BLaER1 treated with 17β-estradiol and CSF1 and Interleukin-3, amounts not matched to agents 10 nM and 100 nM (cell line): Measurements from ENCODE around the gene BRSK2.

Source experiments
- H3K27ac ChIP-seq, 11 experiments: shearing (Covaris generic); formaldehyde crosslinking; 2 replicates each; pipeline ENCODE4 v1.8.1; 2022
- H3K27me3 ChIP-seq, 11 experiments: shearing (Covaris generic); formaldehyde crosslinking; 2 replicates each; pipeline ENCODE4 v1.8.1; 2022
- H3K36me3 ChIP-seq, 11 experiments: shearing (Covaris generic); formaldehyde crosslinking; 2 replicates each; pipeline ENCODE4 v1.8.1; 2022
- H3K4me1 ChIP-seq, 10 experiments: shearing (Covaris generic); formaldehyde crosslinking; 2 replicates each; pipeline ENCODE4 v1.8.1; 2022
- H3K4me2 ChIP-seq, 11 experiments: shearing (Covaris generic); formaldehyde crosslinking; 2 replicates each; pipeline ENCODE4 v1.8.1; 2022
- H3K4me3 ChIP-seq, 10 experiments: shearing (Covaris generic); formaldehyde crosslinking; 2 replicates each; pipeline ENCODE4 v1.8.1; 2022
- H3K9ac ChIP-seq, 11 experiments: shearing (Covaris generic); formaldehyde crosslinking; 2 replicates each; pipeline ENCODE4 v1.8.1; 2022
- H3K9me3 ChIP-seq, 11 experiments: shearing (Covaris generic); formaldehyde crosslinking; replicated peaks in 1 of 11; 2 replicates each; pipeline ENCODE4 v1.8.1; 2022
- H4K20me1 ChIP-seq, 11 experiments: shearing (Covaris generic); formaldehyde crosslinking; 2 replicates each; pipeline ENCODE4 v1.8.1; 2022
- Cebpa-rat ChIP-seq, 11 experiments: shearing (Covaris generic); IDR thresholded peaks; 2 replicates each; pipeline ENCODE4 v1.8.1; 2022

Gene BRSK2

GRCh38 chr11:1381793-1382425 is 7.8 kb upstream of the BRSK2 start:
- Histone ChIP-seq H3K4me1 (peaks cover 20 to 35% (median 30%) of the 10 kb centered on the region in 10 experiments), H3K9me3 (no peaks in the 10 kb centered on the region), H4K20me1 (no peaks in the 10 kb centered on the region), H3K27me3 (no peaks in the 10 kb centered on the region; a peak in 1 of 22 replicates), H3K4me2 (peak overlapping the region in 5 of 11 experiments; percentile 80 to 91 (median 86); a peak in 2 of 22 replicates), H3K4me3 (no peak overlapping the region), H3K27ac (peak overlapping the region in 1 of 11 experiments; percentile 84; a peak in 1 of 22 replicates), H3K9ac (peak overlapping the region in 3 of 11 experiments; percentile 80 to 82 (median 81); a peak in 3 of 22 replicates), H3K36me3 (no peaks in the 10 kb centered on the region)
- no peak for TF ChIP-seq Cebpa-rat (IDR thresholded peaks at IDR 0.05)

- TF ChIP-seq Cebpa-rat (IDR thresholded peaks at IDR 0.05), result no peak
- H4K20me1 ChIP-seq, result 0 out of 22 replicates have a peak, but pooled peaks cover 0 to 1% (median 0%) of the 10 kb centered on the region in 11 experiments
- no peaks in the 10 kb centered on the region for H3K36me3 ChIP-seq
- peak overlapping the region in 10 of 11 experiments; percentile 66 to 86 (median 80); a peak in 18 of 22 replicates for H3K9ac ChIP-seq
- peaks cover 0 to 4% (median 2%) of the 10 kb centered on the region in 11 experiments; a peak in 9 of 22 replicates for H3K27me3 ChIP-seq
- peak overlapping the region in 9 of 11 experiments; percentile 69 to 89 (median 84); a peak in 14 of 22 replicates for H3K27ac ChIP-seq
- no peaks in the 10 kb centered on the region for H3K9me3 ChIP-seq
- H3K4me3 ChIP-seq, result peak overlapping the region in 8 of 10 experiments; percentile 50 to 71 (median 60); a peak in 8 of 20 replicates
- H3K4me1 ChIP-seq, result peaks cover 20 to 39% (median 31%) of the 10 kb centered on the region in 10 experiments
- peak overlapping the region; percentile 76 to 99 (median 86) for H3K4me2 ChIP-seq
Measured at GRCh38 chr11:1382429-1382828, 7.3 kb upstream of the BRSK2 start.

GRCh38 chr11:1382831-1383607 is 6.7 kb upstream of the BRSK2 start:
- Histone ChIP-seq H3K9me3 (no peaks in the 10 kb centered on the region), H4K20me1 (peaks cover 0 to 7% (median 0%) of the 10 kb centered on the region in 11 experiments; a peak in 2 of 22 replicates), H3K4me3 (peak overlapping the region; percentile 50 to 71 (median 59); a peak in 19 of 20 replicates), H3K9ac (peak overlapping the region; percentile 66 to 86 (median 80); a peak in 21 of 22 replicates), H3K4me1 (peaks cover 20 to 44% (median 35%) of the 10 kb centered on the region in 10 experiments), H3K27ac (peak overlapping the region; percentile 69 to 89 (median 77); a peak in 21 of 22 replicates), H3K27me3 (peaks cover 3 to 9% (median 8%) of the 10 kb centered on the region in 11 experiments; a peak in 21 of 22 replicates), H3K4me2 (peak overlapping the region; percentile 76 to 99 (median 86)), H3K36me3 (no peaks in the 10 kb centered on the region)
- no peak for TF ChIP-seq Cebpa-rat (IDR thresholded peaks at IDR 0.05)

GRCh38 chr11:1384199-1384970 is 5.3 kb upstream of the BRSK2 start:
- TF ChIP-seq Cebpa-rat (IDR thresholded peaks at IDR 0.05), result no peak
- no peak overlapping the region for H3K27ac ChIP-seq
- H3K9ac ChIP-seq, result no peak overlapping the region
- no peaks in the 10 kb centered on the region for H3K9me3 ChIP-seq
- H3K4me1 ChIP-seq, result peaks cover 30 to 57% (median 48%) of the 10 kb centered on the region in 10 experiments
- H3K36me3 ChIP-seq, result no peaks in the 10 kb centered on the region
- H3K4me2 ChIP-seq, result peak overlapping the region; percentile 76 to 99 (median 86)
- H3K27me3 ChIP-seq, result peaks cover 16 to 23% (median 21%) of the 10 kb centered on the region in 11 experiments
- no peak overlapping the region for H3K4me3 ChIP-seq
- peaks cover 0 to 16% (median 0%) of the 10 kb centered on the region in 11 experiments; a peak in 4 of 22 replicates for H4K20me1 ChIP-seq

- H3K9ac ChIP-seq, result no peak overlapping the region
- H3K27ac ChIP-seq, result no peak overlapping the region
- no peaks in the 10 kb centered on the region for H3K9me3 ChIP-seq
- H3K36me3 ChIP-seq, result no peaks in the 10 kb centered on the region
- no peak for TF ChIP-seq Cebpa-rat (IDR thresholded peaks at IDR 0.05)
- peaks cover 42 to 55% (median 51%) of the 10 kb centered on the region in 11 experiments for H3K27me3 ChIP-seq
- no peak overlapping the region for H3K4me3 ChIP-seq
- peaks cover 0 to 35% (median 10%) of the 10 kb centered on the region in 11 experiments; a peak in 14 of 22 replicates for H4K20me1 ChIP-seq
- peaks cover 30 to 54% (median 46%) of the 10 kb centered on the region in 10 experiments for H3K4me1 ChIP-seq
- H3K4me2 ChIP-seq, result peak overlapping the region in 5 of 11 experiments; percentile 98 to 99 (median 98); a peak in 5 of 22 replicates
Measured at GRCh38 chr11:1387521-1387920, 2.2 kb upstream of the BRSK2 start.

- peak overlapping the region in 7 of 10 experiments; percentile 60 to 72 (median 63); a peak in 13 of 20 replicates for H3K4me3 ChIP-seq
- H3K9ac ChIP-seq, result peak overlapping the region; percentile 61 to 80 (median 72); a peak in 12 of 22 replicates
Measured at GRCh38 chr11:1387961-1388762, 1.6 kb upstream of the BRSK2 start.

GRCh38 chr11:1388763-1389102 is 1.0 kb upstream of the BRSK2 start:
- Histone ChIP-seq H3K4me1 (peaks cover 26 to 42% (median 38%) of the 10 kb centered on the region in 10 experiments), H3K9me3 (no peaks in the 10 kb centered on the region), H3K4me2 (peak overlapping the region; percentile 95 to 100 (median 98)), H4K20me1 (peaks cover 0 to 42% (median 10%) of the 10 kb centered on the region in 11 experiments; a peak in 14 of 22 replicates), H3K4me3 (peak overlapping the region; percentile 54 to 72 (median 62)), H3K27ac (no peak overlapping the region; a peak in 1 of 22 replicates), H3K27me3 (peaks cover 53 to 67% (median 62%) of the 10 kb centered on the region in 11 experiments), H3K9ac (peak overlapping the region; percentile 61 to 80 (median 72); a peak in 20 of 22 replicates), H3K36me3 (no peaks in the 10 kb centered on the region)
- TF ChIP-seq Cebpa-rat (IDR thresholded peaks at IDR 0.05), result no peak

More at GRCh38 chr11:1387961-1388762, 1.6 kb upstream of the BRSK2 start:
- no peak for TF ChIP-seq Cebpa-rat (IDR thresholded peaks at IDR 0.05)
- Histone ChIP-seq H3K9me3 (no peaks in the 10 kb centered on the region), H3K4me2 (peak overlapping the region; percentile 95 to 100 (median 98)), H4K20me1 (peaks cover 0 to 41% (median 10%) of the 10 kb centered on the region in 11 experiments; a peak in 14 of 22 replicates), H3K27ac (no peak overlapping the region), H3K36me3 (no peaks in the 10 kb centered on the region), H3K4me1 (peaks cover 30 to 48% (median 42%) of the 10 kb centered on the region in 10 experiments), H3K27me3 (peaks cover 49 to 61% (median 57%) of the 10 kb centered on the region in 11 experiments)
